ENCODE results near the gene POLR2F.

- TF ChIP-seq CTCF (IDR thresholded peaks at IDR 0.05) (no peak), EZH2 (IDR thresholded peaks at IDR 0.05) (no peak), EZH2phosphoT487 (IDR thresholded peaks at IDR 0.05) (no peak)
Measured at GRCh38 chr22:38017272-38017920, 63.9 kb downstream of the POLR2F start.

Data from neural progenitor cell (in vitro differentiated cells).